CD4-positive, alpha-beta T cell (primary cell): ENCODE measurements around the gene SNED1. TPM values are rescaled to one million over a fixed set of nuclear protein-coding genes. Genes with fewer than 3 reads are reported as not detected.
A peak's percentile ranks its signal among the peaks of the same experiment; 100 is the strongest.

Experiments used
- ATAC-seq: fragments of 200-7000 bp; cut with Tn5 transposase; one replicate; pipeline ENCODE4 v1.10.0; 2022; ENCODE audit warnings: mild to moderate bottlenecking; ENCODE audit not compliant: poor library complexity
- CTCF ChIA-PET: fragments of 350-600 bp; sonication (Branson Sonifier 250); formaldehyde crosslinking; loops from one replicate; lab custom pipeline; 2021; ENCODE audit warnings: antibody characterized with exemption, inconsistent platforms; lab: Charles Lee
- POLR2A ChIA-PET: fragments of 350-600 bp; sonication (Branson Sonifier 250); formaldehyde crosslinking; loops from one replicate; lab custom pipeline; 2021; ENCODE audit warnings: antibody characterized with exemption, inconsistent platforms; lab: Charles Lee
- DNase-seq, 14 experiments: peaks; one replicate each; pipeline ENCODE4 v3.0.0-alpha.2; 2013 to 2020; ENCODE audit warnings: mixed read lengths in 2 of 14
- H3K27ac ChIP-seq, 2 donors: one replicate each; pipeline versions ENCODE4 v1.5.1 to v1.7.0; 2013; ENCODE audit warnings: low read length in 2 of 2, low read depth in 1 of 2, mild to moderate bottlenecking in 1 of 2
- H3K27me3 ChIP-seq, 2 experiments: 1 replicate in 1 of 2; 2 replicates in 1 of 2; pipeline versions ENCODE4 v1.6.1 to v1.7.0; 2013; ENCODE audit warnings: low read length in 2 of 2, control low read depth in 1 of 2, mild to moderate bottlenecking in 1 of 2, moderate library complexity in 1 of 2; ENCODE audit not compliant: insufficient read depth in 2 of 2, control insufficient read depth in 1 of 2
- H3K36me3 ChIP-seq: one replicate; pipeline ENCODE4 v1.6.1; 2013; ENCODE audit warnings: low read length, control low read depth; ENCODE audit not compliant: insufficient read depth
- H3K4me1 ChIP-seq: one replicate; pipeline ENCODE4 v1.6.1; 2013; ENCODE audit warnings: low read length, control low read depth; ENCODE audit not compliant: insufficient read depth
- H3K4me3 ChIP-seq: one replicate; pipeline ENCODE4 v1.5.1; 2013; ENCODE audit warnings: mild to moderate bottlenecking, low read length, moderate library complexity
- H3K9me3 ChIP-seq, 2 experiments: 1 replicate in 1 of 2; 2 replicates in 1 of 2; pipeline versions ENCODE4 v1.6.1 to v1.7.0; 2013; ENCODE audit warnings: low read length in 2 of 2, mild to moderate bottlenecking in 2 of 2, control low read depth in 1 of 2, moderate library complexity in 1 of 2; ENCODE audit not compliant: control insufficient read depth in 1 of 2, insufficient read depth in 1 of 2
- H3K27ac Mint-ChIP-seq: one replicate; pipeline ENCODE4 v1.8.0; 2020; ENCODE audit warnings: mixed read lengths
- H3K27me3 Mint-ChIP-seq: one replicate; pipeline ENCODE4 v1.8.0; 2021; ENCODE audit warnings: mixed read lengths
- H3K36me3 Mint-ChIP-seq: one replicate; pipeline ENCODE4 v1.8.0; 2021; ENCODE audit warnings: low read depth, mixed read lengths
- H3K4me1 Mint-ChIP-seq: one replicate; pipeline ENCODE4 v1.8.0; 2021; ENCODE audit warnings: low read depth, mixed read lengths
- H3K4me3 Mint-ChIP-seq: one replicate; pipeline ENCODE4 v1.8.0; 2020; ENCODE audit warnings: mild to moderate bottlenecking, mixed read lengths
- H3K9me3 Mint-ChIP-seq: one replicate; pipeline ENCODE4 v1.8.0; 2020; ENCODE audit warnings: mixed read lengths
- CTCF ChIP-seq: fragments of 200-600 bp; IDR thresholded peaks from one replicate; pipeline ENCODE4 v1.8.0; 2022; ENCODE audit warnings: antibody characterized with exemption, mild to moderate bottlenecking
- intact Hi-C, 2 experiments: fragments of 100-400 bp; cut with DNase I in 1 of 2; cut with micrococcal nuclease in 1 of 2; formaldehyde crosslinking; loops; one replicate each; pipeline versions ENCODE4 v1.15.1 to v1.9.0; 2023 to 2025; cut with DNase I, micrococcal nuclease
- total RNA-seq, 174 experiments: library from RNA in 2 of 174; stranded (reverse) in 2 of 174; gene quantifications; one replicate each; pipeline ENCODE4 v1.2.3 and lab custom pipeline; 2021 to 2026

The SNED1 gene
- total RNA-seq, 2 experiments from 2014 or later, result 42.0 to 42.7 TPM

GRCh38 chr2:241010531-241011295, 12.3 kb downstream of the SNED1 start:
- intact Hi-C loops, result loop anchor here in 1 of 2 experiments (10.0 kb wide), 2 partner anchors 64 to 144 kb away; partner anchors contain the start of gene PPP1R7
- Mint-ChIP-seq H3K4me3 (peak overlapping the region; percentile 79), H3K9me3 (peaks cover 6% of the 10 kb centered on the region), H3K27me3 (no peaks in the 10 kb centered on the region), H3K27ac (peak overlapping the region; percentile 90), H3K36me3 (peaks cover 6% of the 10 kb centered on the region), H3K4me1 (peaks cover 39% of the 10 kb centered on the region)
- H3K4me1 ChIP-seq, result peaks cover 44% of the 10 kb centered on the region
- ChIA-PET CTCF (interaction anchor here (0.6 to 1.0 kb wide), 2 partner anchors 9 to 13 kb away, joined by 3 read pairs; no protein-coding TSS in a partner anchor), POLR2A (interaction anchor here (0.7 to 2.0 kb wide), 6 partner anchors 13 to 424 kb away, joined by 3 to 7 read pairs (median 5); partner anchors contain the start of genes CAPN10, MTERF4 and PPP1R7)
- H3K36me3 ChIP-seq, result no peaks in the 10 kb centered on the region
- peak overlapping the region in 1 of 2 donors; percentile 59 for H3K27ac ChIP-seq
- H3K27me3 ChIP-seq, result peaks cover 0 to 3% of the 10 kb centered on the region in 2 experiments
- H3K9me3 ChIP-seq, result peaks cover 1 to 12% of the 10 kb centered on the region in 2 experiments
- ATAC-seq (no peak), DNase-seq (peak in 2 of 14 experiments; percentile 9 to 31)
- peak overlapping the region; percentile 34 for H3K4me3 ChIP-seq
- no peak for TF ChIP-seq CTCF

GRCh38 chr2:241011296-241011600, 12.8 kb downstream of the SNED1 start:
- ATAC-seq (no peak), DNase-seq (peak in 1 of 14 experiments; percentile 10)
- CTCF ChIA-PET, result no interaction called here
- peaks cover 0 to 12% of the 10 kb centered on the region in 2 experiments for H3K9me3 ChIP-seq
- intact Hi-C loops, result loop anchor here in 1 of 2 experiments (10.0 kb wide), 2 partner anchors 64 to 144 kb away; partner anchors contain the start of gene PPP1R7
- peaks cover under 1% of the 10 kb centered on the region for H3K9me3 Mint-ChIP-seq
- H3K36me3 Mint-ChIP-seq, result peaks cover under 1% of the 10 kb centered on the region
- no peaks in the 10 kb centered on the region for H3K27me3 Mint-ChIP-seq
- no peak for TF ChIP-seq CTCF
- H3K4me3 Mint-ChIP-seq, result no peak overlapping the region
- H3K27ac Mint-ChIP-seq, result peak overlapping the region; percentile 66
- POLR2A ChIA-PET, result no interaction called here
- H3K27me3 ChIP-seq, result peaks cover 0 to 3% of the 10 kb centered on the region in 2 experiments
- no peak overlapping the region for H3K4me3 ChIP-seq
- H3K4me1 Mint-ChIP-seq, result peaks cover 38% of the 10 kb centered on the region
- H3K4me1 ChIP-seq, result peaks cover 44% of the 10 kb centered on the region
- H3K27ac ChIP-seq, result no peak overlapping the region
- H3K36me3 ChIP-seq, result no peaks in the 10 kb centered on the region

GRCh38 chr2:241011751-241012510, 13.5 kb downstream of the SNED1 start:
- Mint-ChIP-seq H3K4me3 (no peak overlapping the region), H3K9me3 (no peaks in the 10 kb centered on the region), H3K27me3 (no peaks in the 10 kb centered on the region), H3K4me1 (peaks cover 33% of the 10 kb centered on the region), H3K36me3 (no peaks in the 10 kb centered on the region), H3K27ac (peak overlapping the region; percentile 66)
- Histone ChIP-seq H3K9me3 (peaks cover 0 to 12% of the 10 kb centered on the region in 2 experiments), H3K27me3 (peaks cover 0 to 3% of the 10 kb centered on the region in 2 experiments), H3K4me3 (peak overlapping the region; percentile 7), H3K36me3 (no peaks in the 10 kb centered on the region), H3K4me1 (peaks cover 44% of the 10 kb centered on the region), H3K27ac (no peak overlapping the region)
- TF ChIP-seq CTCF, result no peak
- intact Hi-C loops, result loop anchor here in 1 of 2 experiments (10.0 kb wide), 2 partner anchors 63 to 143 kb away; partner anchors contain the start of gene PPP1R7
- peak; percentile 20 for ATAC-seq
- DNase-seq, result peak in 5 of 14 experiments; percentile 21 to 39 (median 32)
- ChIA-PET CTCF (no interaction called here), POLR2A (interaction anchor here (1.0 kb wide), 1 partner anchor 84 kb away, joined by 3 read pairs; no protein-coding TSS in a partner anchor)
